Activated CD4-positive, alpha-beta T cell treated with anti-CD3 and anti-CD28 coated beads, Interleukin-2, amount 10 ng/mL, durations not matched to agents 7 days and 5 days (primary cell): ENCODE results near the gene SPOCD1. TPM values are rescaled to one million over a fixed set of nuclear protein-coding genes. Genes with fewer than 3 reads are reported as not detected.
"Not testable (repeated sequence)": the region's sequence is repeated elsewhere in the genome, so short reads cannot be mapped to it uniquely, and the experiment has no call there.

ENCODE experiments used
- CTCF ChIA-PET: fragments of 350-600 bp; sonication (Branson Sonifier 250); formaldehyde crosslinking; loops from one replicate; lab custom pipeline; 2021; ENCODE audit warnings: antibody characterized with exemption; lab: Charles Lee
- POLR2A ChIA-PET: fragments of 350-600 bp; sonication (Branson Sonifier 250); formaldehyde crosslinking; loops from one replicate; lab custom pipeline; 2021; ENCODE audit warnings: antibody characterized with exemption; lab: Charles Lee
- DNase-seq: peaks from one replicate; pipeline ENCODE4 v3.0.0-alpha.2; 2020
- H3K27ac Mint-ChIP-seq: one replicate; pipeline ENCODE4 v1.8.0; 2021; ENCODE audit warnings: mild to moderate bottlenecking, moderate library complexity, mixed read lengths
- H3K27me3 Mint-ChIP-seq: one replicate; pipeline ENCODE4 v1.8.0; 2021; ENCODE audit warnings: mixed read lengths
- H3K36me3 Mint-ChIP-seq: one replicate; pipeline ENCODE4 v1.8.0; 2021; ENCODE audit warnings: low read depth, mixed read lengths
- H3K4me1 Mint-ChIP-seq: one replicate; pipeline ENCODE4 v1.8.0; 2021; ENCODE audit warnings: mixed read lengths
- H3K4me3 Mint-ChIP-seq: one replicate; pipeline ENCODE4 v1.8.0; 2021; ENCODE audit warnings: mild to moderate bottlenecking, moderate library complexity, mixed read lengths
- H3K9me3 Mint-ChIP-seq: one replicate; pipeline ENCODE4 v1.8.0; 2021; ENCODE audit warnings: mixed read lengths
- total RNA-seq, 2 experiments: library from RNA; stranded (reverse); gene quantifications; one replicate each; pipeline ENCODE4 v1.2.3, GENCODE V29; 2021

SPOCD1 gene
- total RNA-seq, 2 experiments from 2014 or later = 0.08 to 0.25 TPM

- Mint-ChIP-seq H3K27ac (no peak overlapping the region), H3K4me1 (peaks cover 27% of the 10 kb centered on the region), H3K9me3 (no peaks in the 10 kb centered on the region), H3K27me3 (no peaks in the 10 kb centered on the region), H3K4me3 (no peak overlapping the region), H3K36me3 (no peaks in the 10 kb centered on the region)
- POLR2A ChIA-PET = no interaction called here
- CTCF ChIA-PET = interaction anchor here (0.6 to 2.0 kb wide), 4 partner anchors 11 to 217 kb away, joined by 3 to 7 read pairs (median 4); no protein-coding TSS in a partner anchor
- no peak for DNase-seq
Observed at GRCh38 chr1:31823780-31824179, 8.0 kb upstream of the SPOCD1 start.

GRCh38 chr1:31822766-31823165, 6.9 kb upstream of the SPOCD1 start:
- no peak overlapping the region for H3K4me3 Mint-ChIP-seq
- H3K27me3 Mint-ChIP-seq = no peaks in the 10 kb centered on the region
- CTCF ChIA-PET = interaction anchor here (0.6 to 1.6 kb wide), 3 partner anchors 21 to 115 kb away, joined by 3 to 4 read pairs (median 3); partner anchors contain the start of gene PTP4A2
- peaks cover 19% of the 10 kb centered on the region for H3K4me1 Mint-ChIP-seq
- H3K9me3 Mint-ChIP-seq = no peaks in the 10 kb centered on the region
- H3K27ac Mint-ChIP-seq = no peak overlapping the region
- H3K36me3 Mint-ChIP-seq = no peaks in the 10 kb centered on the region
- POLR2A ChIA-PET = no interaction called here
- DNase-seq = no peak

GRCh38 chr1:31820196-31820595, 4.4 kb upstream of the SPOCD1 start:
- CTCF ChIA-PET = interaction anchor here (1.6 kb wide), 1 partner anchor 144 kb away, joined by 3 read pairs; no protein-coding TSS in a partner anchor
- H3K36me3 Mint-ChIP-seq, H3K27ac Mint-ChIP-seq, DNase-seq, H3K9me3 Mint-ChIP-seq, H3K4me3 Mint-ChIP-seq, H3K27me3 Mint-ChIP-seq: not testable (repeated sequence)
- POLR2A ChIA-PET = interaction anchor here (0.7 kb wide), 1 partner anchor 14 kb away, joined by 3 read pairs; no protein-coding TSS in a partner anchor
- H3K4me1 Mint-ChIP-seq = peaks cover 16% of the 10 kb centered on the region

GRCh38 chr1:31818206-31818605, 2.4 kb upstream of the SPOCD1 start:
- H3K27ac Mint-ChIP-seq = no peak overlapping the region
- no peaks in the 10 kb centered on the region for H3K9me3 Mint-ChIP-seq
- peaks cover 16% of the 10 kb centered on the region for H3K4me1 Mint-ChIP-seq
- no peaks in the 10 kb centered on the region for H3K27me3 Mint-ChIP-seq
- ChIA-PET POLR2A (no interaction called here), CTCF (interaction anchor here (0.5 to 1.7 kb wide), 5 partner anchors 124 to 705 kb away, joined by 3 to 6 read pairs (median 4); no protein-coding TSS in a partner anchor)
- H3K36me3 Mint-ChIP-seq = no peaks in the 10 kb centered on the region
- DNase-seq = no peak
- no peak overlapping the region for H3K4me3 Mint-ChIP-seq

GRCh38 chr1:31816947-31817346, 1.1 kb upstream of the SPOCD1 start:
- ChIA-PET POLR2A (interaction anchor here (0.6 kb wide), 1 partner anchor 89 kb away, joined by 3 read pairs; no protein-coding TSS in a partner anchor), CTCF (interaction anchor here (0.9 to 4.6 kb wide), 9 partner anchors 20 to 196 kb away, joined by 3 to 24 read pairs (median 5); no protein-coding TSS in a partner anchor)
- not testable (repeated sequence) for H3K4me3 Mint-ChIP-seq, DNase-seq, H3K27me3 Mint-ChIP-seq, H3K36me3 Mint-ChIP-seq, H3K9me3 Mint-ChIP-seq, H3K27ac Mint-ChIP-seq
- H3K4me1 Mint-ChIP-seq = peaks cover 14% of the 10 kb centered on the region

GRCh38 chr1:31816501-31816900, 679 bp upstream of the SPOCD1 start:
- not testable (repeated sequence) for H3K4me3 Mint-ChIP-seq, H3K27me3 Mint-ChIP-seq, H3K27ac Mint-ChIP-seq, H3K9me3 Mint-ChIP-seq, DNase-seq, H3K36me3 Mint-ChIP-seq
- H3K4me1 Mint-ChIP-seq = peaks cover 14% of the 10 kb centered on the region
- ChIA-PET POLR2A (interaction anchor here (0.6 kb wide), 1 partner anchor 88 kb away, joined by 3 read pairs; no protein-coding TSS in a partner anchor), CTCF (interaction anchor here (0.9 to 4.6 kb wide), 12 partner anchors 20 to 196 kb away, joined by 3 to 24 read pairs (median 5); no protein-coding TSS in a partner anchor)

- no peak for DNase-seq
Observed at GRCh38 chr1:31815307-31815645, 546 bp downstream of the SPOCD1 start.

GRCh38 chr1:31814631-31815306, 1.1 kb downstream of the SPOCD1 start:
- Mint-ChIP-seq H3K9me3 (no peaks in the 10 kb centered on the region), H3K4me1 (peaks cover 14% of the 10 kb centered on the region), H3K36me3 (no peaks in the 10 kb centered on the region), H3K27me3 (peaks cover 2% of the 10 kb centered on the region), H3K4me3 (no peak overlapping the region), H3K27ac (no peak overlapping the region)
- no peak for DNase-seq
- CTCF ChIA-PET = interaction anchor here (0.6 to 4.6 kb wide), 13 partner anchors 12 to 434 kb away, joined by 3 to 24 read pairs (median 5); no protein-coding TSS in a partner anchor
- POLR2A ChIA-PET = no interaction called here

More at GRCh38 chr1:31815307-31815645, 546 bp downstream of the SPOCD1 start:
- H3K36me3 Mint-ChIP-seq = no peaks in the 10 kb centered on the region
- POLR2A ChIA-PET = no interaction called here
- CTCF ChIA-PET = interaction anchor here (0.6 to 4.6 kb wide), 18 partner anchors 11 to 194 kb away, joined by 3 to 24 read pairs (median 4); no protein-coding TSS in a partner anchor
- no peaks in the 10 kb centered on the region for H3K27me3 Mint-ChIP-seq
- H3K9me3 Mint-ChIP-seq = no peaks in the 10 kb centered on the region
- H3K4me3 Mint-ChIP-seq = no peak overlapping the region
- H3K4me1 Mint-ChIP-seq = peaks cover 14% of the 10 kb centered on the region
- H3K27ac Mint-ChIP-seq = no peak overlapping the region

GRCh38 chr1:31814041-31814511, 1.7 kb downstream of the SPOCD1 start:
- Mint-ChIP-seq H3K4me1 (peaks cover 14% of the 10 kb centered on the region), H3K27me3 (peaks cover 7% of the 10 kb centered on the region), H3K4me3 (no peak overlapping the region), H3K9me3 (no peaks in the 10 kb centered on the region), H3K36me3 (no peaks in the 10 kb centered on the region), H3K27ac (no peak overlapping the region)
- POLR2A ChIA-PET = no interaction called here
- DNase-seq = no peak
- CTCF ChIA-PET = interaction anchor here (0.6 to 4.6 kb wide), 6 partner anchors 25 to 435 kb away, joined by 3 to 24 read pairs (median 7); no protein-coding TSS in a partner anchor

GRCh38 chr1:31812158-31812829, 3.5 kb downstream of the SPOCD1 start:
- no peak for DNase-seq
- Mint-ChIP-seq H3K27ac (no peak overlapping the region), H3K4me3 (no peak overlapping the region), H3K27me3 (peaks cover 7% of the 10 kb centered on the region), H3K4me1 (peaks cover 12% of the 10 kb centered on the region), H3K36me3 (no peaks in the 10 kb centered on the region), H3K9me3 (no peaks in the 10 kb centered on the region)
- POLR2A ChIA-PET = no interaction called here
- CTCF ChIA-PET = interaction anchor here (1.1 to 2.6 kb wide), 6 partner anchors 8 to 24 kb away, joined by 3 to 16 read pairs (median 3); no protein-coding TSS in a partner anchor

GRCh38 chr1:31811605-31812004, 4.2 kb downstream of the SPOCD1 start:
- H3K27ac Mint-ChIP-seq = no peak overlapping the region
- peaks cover 12% of the 10 kb centered on the region for H3K4me1 Mint-ChIP-seq
- POLR2A ChIA-PET = no interaction called here
- DNase-seq = no peak
- H3K27me3 Mint-ChIP-seq = peaks cover 7% of the 10 kb centered on the region
- H3K36me3 Mint-ChIP-seq = no peaks in the 10 kb centered on the region
- no peak overlapping the region for H3K4me3 Mint-ChIP-seq
- CTCF ChIA-PET = interaction anchor here (0.6 to 2.6 kb wide), 7 partner anchors 14 to 815 kb away, joined by 3 to 16 read pairs (median 3); no protein-coding TSS in a partner anchor
- H3K9me3 Mint-ChIP-seq = no peaks in the 10 kb centered on the region

GRCh38 chr1:31809698-31810097, 6.1 kb downstream of the SPOCD1 start:
- ChIA-PET CTCF (interaction anchor here (0.6 to 0.8 kb wide), 2 partner anchors 20 to 116 kb away, joined by 3 read pairs; no protein-coding TSS in a partner anchor), POLR2A (no interaction called here)
- DNase-seq = no peak
- H3K4me3 Mint-ChIP-seq = no peak overlapping the region
- H3K4me1 Mint-ChIP-seq = no peaks in the 10 kb centered on the region
- H3K27me3 Mint-ChIP-seq = peaks cover 12% of the 10 kb centered on the region
- H3K36me3 Mint-ChIP-seq = no peaks in the 10 kb centered on the region
- no peaks in the 10 kb centered on the region for H3K9me3 Mint-ChIP-seq
- no peak overlapping the region for H3K27ac Mint-ChIP-seq
